GM06990 (cell line): ENCODE data around the gene TMTC3.
"Not testable (repeated sequence)": the region's sequence is repeated elsewhere in the genome, so short reads cannot be mapped to it uniquely, and the experiment has no call there.

Experiments used
- DNase-seq: peaks from one replicate; pipeline ENCODE4 v3.0.0-alpha.2; 2011; ENCODE audit not compliant: insufficient read length; ENCODE audit errors: extremely low read depth
- H3K27me3 ChIP-seq: replicated peaks from 2 replicates; pipeline ENCODE4 v1.6.0; 2011; ENCODE audit warnings: low read length; ENCODE audit not compliant: control insufficient read depth, insufficient read depth
- H3K36me3 ChIP-seq: 2 replicates; pipeline ENCODE4 v1.5.1; 2011; ENCODE audit warnings: low read length; ENCODE audit not compliant: control insufficient read depth, insufficient read depth
- H3K4me3 ChIP-seq: replicated peaks from 2 replicates; pipeline ENCODE4 v1.5.1; 2011; ENCODE audit warnings: low read depth, mild to moderate bottlenecking, control low read depth, low read length
- TF ChIP-seq, protein P1 (sequence below): IDR thresholded peaks from 2 replicates; pipeline ENCODE4 v1.5.1; 2011; ENCODE audit warnings: low read length, control low read depth, mild to moderate bottlenecking, inconsistent platforms; ENCODE audit not compliant: insufficient read depth, poor library complexity, severe bottlenecking

Gene TMTC3

DNA sequence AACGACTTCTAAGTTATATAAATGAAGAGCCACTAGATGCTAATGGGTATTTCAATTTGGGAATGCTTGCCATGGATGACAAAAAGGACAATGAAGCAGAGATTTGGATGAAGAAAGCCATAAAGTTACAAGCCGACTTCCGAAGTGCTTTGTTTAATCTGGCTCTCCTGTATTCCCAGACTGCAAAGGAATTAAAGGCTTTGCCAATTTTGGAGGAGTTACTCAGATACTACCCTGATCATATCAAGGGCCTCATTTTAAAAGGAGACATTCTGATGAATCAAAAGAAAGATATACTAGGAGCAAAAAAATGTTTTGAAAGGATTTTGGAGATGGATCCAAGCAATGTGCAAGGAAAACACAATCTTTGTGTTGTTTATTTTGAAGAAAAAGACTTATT lies 52.8 kb downstream of the TMTC3 start:
- Histone ChIP-seq H3K4me3 (no peak overlapping the region), H3K36me3 (no peaks in the 10 kb centered on the region), H3K27me3 (no peaks in the 10 kb centered on the region)
- no peak for DNase-seq
- TF ChIP-seq, protein P1, sequence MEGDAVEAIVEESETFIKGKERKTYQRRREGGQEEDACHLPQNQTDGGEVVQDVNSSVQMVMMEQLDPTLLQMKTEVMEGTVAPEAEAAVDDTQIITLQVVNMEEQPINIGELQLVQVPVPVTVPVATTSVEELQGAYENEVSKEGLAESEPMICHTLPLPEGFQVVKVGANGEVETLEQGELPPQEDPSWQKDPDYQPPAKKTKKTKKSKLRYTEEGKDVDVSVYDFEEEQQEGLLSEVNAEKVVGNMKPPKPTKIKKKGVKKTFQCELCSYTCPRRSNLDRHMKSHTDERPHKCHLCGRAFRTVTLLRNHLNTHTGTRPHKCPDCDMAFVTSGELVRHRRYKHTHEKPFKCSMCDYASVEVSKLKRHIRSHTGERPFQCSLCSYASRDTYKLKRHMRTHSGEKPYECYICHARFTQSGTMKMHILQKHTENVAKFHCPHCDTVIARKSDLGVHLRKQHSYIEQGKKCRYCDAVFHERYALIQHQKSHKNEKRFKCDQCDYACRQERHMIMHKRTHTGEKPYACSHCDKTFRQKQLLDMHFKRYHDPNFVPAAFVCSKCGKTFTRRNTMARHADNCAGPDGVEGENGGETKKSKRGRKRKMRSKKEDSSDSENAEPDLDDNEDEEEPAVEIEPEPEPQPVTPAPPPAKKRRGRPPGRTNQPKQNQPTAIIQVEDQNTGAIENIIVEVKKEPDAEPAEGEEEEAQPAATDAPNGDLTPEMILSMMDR = no peak

- H3K36me3 ChIP-seq = no peaks in the 10 kb centered on the region
- DNase-seq = no peak
- H3K4me3 ChIP-seq = no peak overlapping the region
- H3K27me3 ChIP-seq = no peaks in the 10 kb centered on the region
- TF ChIP-seq, protein P1 = no peak
Measured at GRCh38 chr12:88200029-88200428, 57.9 kb downstream of the TMTC3 start.

DNA sequence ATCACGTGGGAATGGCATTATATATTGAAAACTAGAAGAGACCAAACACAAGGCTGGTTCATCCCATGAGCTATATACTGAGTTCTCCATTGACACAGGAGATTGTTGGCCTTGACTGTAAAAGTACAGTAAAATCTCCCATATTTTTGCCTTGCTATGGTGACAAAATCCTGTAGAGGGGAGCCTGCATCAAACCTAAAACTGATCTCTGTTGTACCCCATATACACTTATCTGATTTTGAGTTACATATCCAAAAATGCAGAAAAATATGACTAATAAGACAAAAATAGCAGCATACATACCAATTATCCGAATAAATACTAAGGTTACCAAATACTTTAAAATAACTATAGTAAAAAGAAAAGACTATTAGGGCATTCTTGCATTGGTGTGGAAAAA lies 60.4 kb downstream of the TMTC3 start:
- Histone ChIP-seq H3K4me3 (no peak overlapping the region), H3K36me3 (no peaks in the 10 kb centered on the region), H3K27me3 (no peaks in the 10 kb centered on the region)
- TF ChIP-seq, protein P1 = no peak
- DNase-seq = no peak

GRCh38 chr12:88206601-88207000 lies 64.5 kb downstream of the TMTC3 start:
- TF ChIP-seq, protein P1 = no peak
- Histone ChIP-seq H3K27me3 (no peaks in the 10 kb centered on the region), H3K36me3 (no peaks in the 10 kb centered on the region), H3K4me3 (no peak overlapping the region)
- no peak for DNase-seq

DNA sequence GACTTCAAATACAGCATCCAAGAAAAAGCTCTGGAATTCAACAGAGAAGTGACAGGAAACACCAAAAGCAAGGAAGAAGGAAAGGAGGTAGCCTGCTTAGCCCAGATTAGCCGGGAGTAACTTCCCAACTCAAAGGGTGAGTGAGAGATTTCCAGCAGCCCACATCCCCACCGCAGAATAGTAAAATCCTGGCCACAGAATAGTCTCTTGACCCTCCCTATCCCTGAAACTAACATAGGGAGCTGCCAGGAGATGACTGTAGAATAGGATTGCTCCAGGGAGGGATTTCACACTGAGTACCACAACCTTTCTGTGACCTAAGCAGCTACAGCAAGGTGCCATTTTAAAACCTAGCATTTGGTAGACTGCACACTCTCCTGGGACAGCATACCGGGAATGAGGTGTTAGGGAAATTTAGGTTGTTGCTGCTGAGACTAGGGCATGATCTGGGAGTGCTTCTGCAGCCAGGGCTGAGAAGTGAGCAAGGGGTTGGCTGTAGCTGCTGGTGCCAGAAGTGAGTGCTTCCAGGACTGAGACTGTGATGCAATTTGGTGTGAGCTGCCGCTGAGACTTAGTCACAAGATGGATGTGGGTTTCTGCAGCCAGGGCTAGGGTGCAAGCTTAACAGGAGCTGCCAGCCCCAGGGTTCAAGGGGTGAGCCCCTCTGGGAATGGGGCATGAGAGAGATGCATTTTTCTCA lies 66.0 kb downstream of the TMTC3 start:
- TF ChIP-seq, protein P1 = no peak
- Histone ChIP-seq H3K4me3 (no peak overlapping the region), H3K36me3 (no peaks in the 10 kb centered on the region), H3K27me3 (no peaks in the 10 kb centered on the region)
- DNase-seq = no peak

GRCh38 chr12:88208661-88209060 lies 66.6 kb downstream of the TMTC3 start:
- DNase-seq = no peak

GRCh38 chr12:88210311-88210710 lies 68.2 kb downstream of the TMTC3 start:
- not testable (repeated sequence) for H3K27me3 ChIP-seq, H3K4me3 ChIP-seq, DNase-seq

More at GRCh38 chr12:88208661-88209060, 66.6 kb downstream of the TMTC3 start:
- Histone ChIP-seq H3K27me3 (no peaks in the 10 kb centered on the region), H3K4me3 (no peak overlapping the region), H3K36me3 (no peaks in the 10 kb centered on the region)
- TF ChIP-seq, protein P1 = no peak

More at GRCh38 chr12:88210311-88210710, 68.2 kb downstream of the TMTC3 start:
- not testable (repeated sequence) for H3K36me3 ChIP-seq
